Fibroblast of peridontal ligament (primary cell): ENCODE results near the gene PON2.

Experiments used
- DNase-seq: peaks from one replicate; pipeline ENCODE4 v3.0.0-alpha.2; 2010; ENCODE audit errors: extremely low read depth

Gene PON2

GRCh38 chr7:95444796-95445195 is 10.0 kb upstream of the PON2 start:
- no peak for DNase-seq

- DNase-seq = no peak
These were observed 6.4 kb upstream of the PON2 start for GRCh38 chr7:95441042-95441823.

GRCh38 chr7:95440394-95441038 is 5.7 kb upstream of the PON2 start:
- no peak for DNase-seq

- no peak for DNase-seq
These were observed 1.6 kb upstream of the PON2 start for GRCh38 chr7:95436407-95436806.

- no peak for DNase-seq
These were observed 573 bp upstream of the PON2 start for GRCh38 chr7:95435422-95435780.

GRCh38 chr7:95433952-95434556 is 774 bp downstream of the PON2 start:
- DNase-seq = no peak

- DNase-seq = no peak
These were observed 1.7 kb downstream of the PON2 start for GRCh38 chr7:95433129-95433528.

- no peak for DNase-seq
These were observed 2.2 kb downstream of the PON2 start for GRCh38 chr7:95432606-95433005.

GRCh38 chr7:95430864-95431263 is 4.0 kb downstream of the PON2 start:
- no peak for DNase-seq

- no peak for DNase-seq
These were observed 5.4 kb downstream of the PON2 start for GRCh38 chr7:95429241-95429990.

GRCh38 chr7:95427914-95428516 is 6.8 kb downstream of the PON2 start:
- no peak for DNase-seq

- no peak for DNase-seq
These were observed 7.7 kb downstream of the PON2 start for GRCh38 chr7:95427166-95427565.

GRCh38 chr7:95425694-95426093 is 9.1 kb downstream of the PON2 start:
- DNase-seq = no peak

- peak; percentile 9 for DNase-seq
These were observed 10.1 kb downstream of the PON2 start for GRCh38 chr7:95424716-95425115.

- DNase-seq = no peak
These were observed 12.9 kb downstream of the PON2 start for GRCh38 chr7:95421847-95422444.

GRCh38 chr7:95421000-95421846 is 13.6 kb downstream of the PON2 start:
- DNase-seq = peak; percentile 85

GRCh38 chr7:95412075-95412474 is 22.8 kb downstream of the PON2 start:
- DNase-seq = no peak

- DNase-seq = no peak
These were observed 23.2 kb downstream of the PON2 start for GRCh38 chr7:95411666-95412065.

GRCh38 chr7:95411036-95411435 is 23.8 kb downstream of the PON2 start:
- peak; percentile 19 for DNase-seq

- no peak for DNase-seq
These were observed 27.1 kb downstream of the PON2 start for GRCh38 chr7:95407751-95408150.

GRCh38 chr7:95405800-95406199 is 29.0 kb downstream of the PON2 start:
- DNase-seq = no peak
